NCI-H524 (cell line): ENCODE data around the gene OBP2B.
"Not testable (repeated sequence)": the region's sequence is repeated elsewhere in the genome, so short reads cannot be mapped to it uniquely, and the experiment has no call there.

Source experiments
- DNase-seq, 2 experiments: peaks; one replicate each; lab custom pipeline; 2025; lab: John Stamatoyannopoulos, UW

Gene OBP2B

GRCh38 chr9:133238272-133238850, 29.3 kb upstream of the OBP2B start:
- no peak for DNase-seq

- DNase-seq: no peak
Measured at GRCh38 chr9:133237035-133237731, 28.1 kb upstream of the OBP2B start.

- not testable (repeated sequence) for DNase-seq
Measured at GRCh38 chr9:133236291-133237034, 27.4 kb upstream of the OBP2B start.

GRCh38 chr9:133235549-133236222, 26.6 kb upstream of the OBP2B start:
- no peak for DNase-seq

- DNase-seq: no peak
Measured at GRCh38 chr9:133234577-133235322, 25.7 kb upstream of the OBP2B start.

- no peak for DNase-seq
Measured at GRCh38 chr9:133233681-133234432, 24.8 kb upstream of the OBP2B start.

GRCh38 chr9:133231934-133232568, 23.0 kb upstream of the OBP2B start:
- DNase-seq: not testable (repeated sequence)

GRCh38 chr9:133230514-133230913, 21.5 kb upstream of the OBP2B start:
- DNase-seq: not testable (repeated sequence)

- DNase-seq: no peak
Measured at GRCh38 chr9:133230093-133230492, 21.0 kb upstream of the OBP2B start.

- not testable (repeated sequence) for DNase-seq
Measured at GRCh38 chr9:133228474-133229193, 19.6 kb upstream of the OBP2B start.

GRCh38 chr9:133227996-133228395, 18.9 kb upstream of the OBP2B start:
- not testable (repeated sequence) for DNase-seq

GRCh38 chr9:133227242-133227860, 18.3 kb upstream of the OBP2B start:
- DNase-seq: no peak

GRCh38 chr9:133226219-133227171, 17.4 kb upstream of the OBP2B start:
- no peak for DNase-seq

GRCh38 chr9:133225171-133226011, 16.3 kb upstream of the OBP2B start:
- DNase-seq: no peak

- DNase-seq: no peak
Measured at GRCh38 chr9:133224762-133225161, 15.7 kb upstream of the OBP2B start.

- not testable (repeated sequence) for DNase-seq
Measured at GRCh38 chr9:133223159-133223756, 14.2 kb upstream of the OBP2B start.

- DNase-seq: not testable (repeated sequence)
Measured at GRCh38 chr9:133221994-133222393, 12.9 kb upstream of the OBP2B start.
